Thyroid gland (tissue), 4 donors: ENCODE results near the gene GAPT. TPM values are rescaled to one million over a fixed set of nuclear protein-coding genes. Genes with fewer than 3 reads are reported as not detected.

ENCODE experiments used
- DNase-seq, 2 donors: peaks; one replicate each; pipeline ENCODE4 v3.0.0-alpha.2; 2019
- H3K27ac ChIP-seq, 3 donors: fragments of 200-600 bp; sonication (generic); 1 replicate in 2 of 3; 2 replicates in 1 of 3; pipeline ENCODE4 v1.5.1; 2016 to 2019; ENCODE audit warnings: mild to moderate bottlenecking in 1 of 3, moderate library complexity in 1 of 3
- H3K27me3 ChIP-seq: fragments of 200-600 bp; sonication (generic); one replicate; pipeline ENCODE4 v1.5.1; 2019
- H3K36me3 ChIP-seq, 2 donors: fragments of 200-600 bp; sonication (generic); one replicate each; pipeline ENCODE4 v1.5.1; 2016 to 2019
- H3K4me1 ChIP-seq, 2 donors: fragments of 200-600 bp; sonication (generic); one replicate each; pipeline ENCODE4 v1.5.1; 2017 to 2019
- H3K4me3 ChIP-seq, 3 donors: fragments of 200-600 bp; sonication (generic); replicated peaks in 1 of 3; 1 replicate in 2 of 3; 2 replicates in 1 of 3; pipeline ENCODE4 v1.5.1; 2016; ENCODE audit warnings: mild to moderate bottlenecking in 1 of 3
- H3K9me3 ChIP-seq: fragments of 200-600 bp; sonication (generic); one replicate; pipeline ENCODE4 v1.5.1; 2017
- POLR2A ChIP-seq, 2 donors: fragments of 450-650 bp; IDR thresholded peaks; one replicate each; pipeline ENCODE4 v1.6.1; 2017; ENCODE audit warnings: antibody characterized with exemption in 2 of 2, mild to moderate bottlenecking in 2 of 2, moderate library complexity in 1 of 2
- WGBS, 2 donors: methylation state at CpG; one replicate each; pipeline ENCODE4 v1.1.5; 2017; 5-methylcytosine and 5-hydroxymethylcytosine counted together
- intact Hi-C: fragments of 100-400 bp; cut with DNase I; formaldehyde crosslinking; loops from one replicate; pipeline ENCODE4 v1.15.1; 2023
- total RNA-seq, 4 donors: library from RNA; depleted of rRNA; stranded (reverse); fragments of >200 nt; gene quantifications; one replicate each; pipeline ENCODE4 v1.2.3, GENCODE V29; 2016
- TF ChIP-seq, protein P1 (sequence below), 6 experiments: fragments of 200-600 bp in 3 of 6; fragments of 450-650 bp in 3 of 6; sonication (generic) in 3 of 6; IDR thresholded peaks; one replicate each; pipeline ENCODE4 v1.5.1; 2016 to 2019; ENCODE audit warnings: antibody characterized with exemption in 6 of 6, mild to moderate bottlenecking in 2 of 6, inconsistent platforms in 1 of 6, moderate library complexity in 1 of 6

GAPT gene
- total RNA-seq, 4 donors from 2014 or later = 0.27 to 0.45 TPM; not detected in 2

DNA sequence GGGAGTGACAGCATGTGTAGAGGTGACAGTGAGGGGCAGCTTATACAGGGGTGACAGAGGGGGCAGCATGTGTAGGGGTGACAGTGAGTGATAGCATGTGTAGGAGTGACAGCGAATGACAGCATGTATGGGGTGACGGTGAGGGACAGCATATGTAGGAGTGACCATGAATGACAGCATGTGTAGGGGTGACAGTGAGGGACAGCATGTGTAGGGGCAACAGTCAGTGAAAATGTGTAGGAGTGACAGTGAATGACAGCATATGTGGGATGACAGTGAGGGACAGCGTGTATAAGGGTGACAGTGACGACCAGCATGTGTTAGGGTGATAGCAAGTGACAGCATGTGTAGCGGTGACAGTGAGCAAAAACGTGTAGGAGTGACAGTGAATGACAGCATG, 9.4 kb upstream of the GAPT start:
- Histone ChIP-seq H3K9me3 (no peaks in the 10 kb centered on the region), H3K27ac (no peak overlapping the region), H3K4me3 (no peak overlapping the region), H3K27me3 (no peaks in the 10 kb centered on the region), H3K4me1 (no peaks in the 10 kb centered on the region), H3K36me3 (no peaks in the 10 kb centered on the region)
- DNase-seq = no peak
- intact Hi-C loops = no loop called here
- TF ChIP-seq POLR2A (IDR thresholded peaks at IDR 0.05) = no peak
- TF ChIP-seq, protein P1, sequence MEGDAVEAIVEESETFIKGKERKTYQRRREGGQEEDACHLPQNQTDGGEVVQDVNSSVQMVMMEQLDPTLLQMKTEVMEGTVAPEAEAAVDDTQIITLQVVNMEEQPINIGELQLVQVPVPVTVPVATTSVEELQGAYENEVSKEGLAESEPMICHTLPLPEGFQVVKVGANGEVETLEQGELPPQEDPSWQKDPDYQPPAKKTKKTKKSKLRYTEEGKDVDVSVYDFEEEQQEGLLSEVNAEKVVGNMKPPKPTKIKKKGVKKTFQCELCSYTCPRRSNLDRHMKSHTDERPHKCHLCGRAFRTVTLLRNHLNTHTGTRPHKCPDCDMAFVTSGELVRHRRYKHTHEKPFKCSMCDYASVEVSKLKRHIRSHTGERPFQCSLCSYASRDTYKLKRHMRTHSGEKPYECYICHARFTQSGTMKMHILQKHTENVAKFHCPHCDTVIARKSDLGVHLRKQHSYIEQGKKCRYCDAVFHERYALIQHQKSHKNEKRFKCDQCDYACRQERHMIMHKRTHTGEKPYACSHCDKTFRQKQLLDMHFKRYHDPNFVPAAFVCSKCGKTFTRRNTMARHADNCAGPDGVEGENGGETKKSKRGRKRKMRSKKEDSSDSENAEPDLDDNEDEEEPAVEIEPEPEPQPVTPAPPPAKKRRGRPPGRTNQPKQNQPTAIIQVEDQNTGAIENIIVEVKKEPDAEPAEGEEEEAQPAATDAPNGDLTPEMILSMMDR (IDR thresholded peaks at IDR 0.05) = no peak
- WGBS, 2 donors = 84 to 87% methylated on average over 6 of the region's 6 CpGs

DNA sequence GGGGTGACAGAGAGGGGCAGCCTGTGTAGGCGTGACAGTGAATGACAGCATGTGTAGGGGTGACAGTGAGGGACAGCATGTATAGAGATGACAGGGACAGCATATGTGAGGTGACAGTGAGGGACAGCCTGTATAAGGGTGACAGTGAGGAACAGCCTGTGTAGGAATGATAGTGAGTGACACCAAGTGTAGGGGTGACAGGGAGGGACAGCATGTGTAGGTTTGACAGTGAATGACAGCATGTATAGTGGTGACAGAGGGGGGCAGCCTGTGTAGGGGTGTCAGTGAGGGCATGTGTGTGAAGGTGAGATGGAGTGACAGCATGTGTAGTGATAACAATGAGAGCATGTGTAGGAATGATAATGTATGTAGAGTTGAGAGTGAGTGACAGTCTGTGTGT, 8.7 kb upstream of the GAPT start:
- Histone ChIP-seq H3K36me3 (no peaks in the 10 kb centered on the region), H3K4me1 (no peaks in the 10 kb centered on the region), H3K27me3 (no peaks in the 10 kb centered on the region), H3K4me3 (no peak overlapping the region), H3K27ac (no peak overlapping the region), H3K9me3 (no peaks in the 10 kb centered on the region)
- 82 to 92% methylated on average over 1 of the region's 1 CpG for WGBS, 2 donors
- DNase-seq = no peak
- TF ChIP-seq, protein P1 (IDR thresholded peaks at IDR 0.05) = no peak
- no peak for TF ChIP-seq POLR2A (IDR thresholded peaks at IDR 0.05)
- intact Hi-C loops = no loop called here

DNA sequence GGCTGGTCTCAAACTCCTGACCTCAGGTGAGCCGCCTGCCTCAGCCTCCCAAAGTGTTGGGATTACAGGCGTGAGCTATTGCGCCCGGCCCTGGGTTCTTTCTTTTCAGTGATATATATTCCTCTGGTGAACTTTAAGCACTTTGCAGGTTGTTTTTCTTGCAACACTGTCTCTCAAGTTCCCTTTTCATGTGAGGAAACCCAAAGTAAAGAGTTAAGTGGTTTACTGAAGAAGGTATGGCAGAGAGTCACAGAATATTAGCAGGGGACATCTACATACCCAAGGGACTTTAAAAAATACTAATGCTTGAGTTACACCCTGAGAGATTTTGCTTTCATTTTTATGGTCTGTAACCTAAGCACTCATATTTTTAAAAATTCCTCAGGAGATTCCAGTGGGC, 6.7 kb upstream of the GAPT start:
- no peak for TF ChIP-seq POLR2A (IDR thresholded peaks at IDR 0.05)
- TF ChIP-seq, protein P1 (IDR thresholded peaks at IDR 0.05) = no peak
- Histone ChIP-seq H3K9me3 (no peaks in the 10 kb centered on the region), H3K27me3 (no peaks in the 10 kb centered on the region), H3K4me1 (no peaks in the 10 kb centered on the region), H3K27ac (no peak overlapping the region), H3K36me3 (no peaks in the 10 kb centered on the region), H3K4me3 (no peak overlapping the region)
- DNase-seq = no peak
- 68 to 78% methylated on average over 4 of the region's 4 CpGs for WGBS, 2 donors
- intact Hi-C loops = no loop called here

DNA sequence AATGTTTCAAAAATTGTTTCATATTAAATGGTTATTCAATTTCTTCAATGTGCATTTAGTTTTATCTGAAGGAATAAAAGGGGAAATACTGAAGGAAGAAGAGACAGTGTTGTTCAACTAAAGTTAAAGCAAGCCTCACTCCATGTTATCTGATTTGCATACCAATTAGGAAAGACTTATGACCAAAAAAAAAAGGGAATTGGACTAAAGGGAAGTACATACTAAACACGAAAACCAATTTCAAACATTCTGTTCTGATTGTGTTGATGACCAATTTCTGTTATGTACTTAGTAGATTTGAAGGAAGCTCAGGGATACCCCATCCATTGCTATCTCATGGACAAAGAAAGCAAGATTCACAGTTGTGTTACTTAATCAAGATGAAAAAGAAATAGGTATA, 4.9 kb upstream of the GAPT start:
- intact Hi-C loops = no loop called here
- 76 to 77% methylated on average over 1 of the region's 1 CpG for WGBS, 2 donors
- DNase-seq = no peak
- H3K27ac ChIP-seq = no peak overlapping the region
- no peak overlapping the region for H3K4me3 ChIP-seq
- no peak for TF ChIP-seq POLR2A (IDR thresholded peaks at IDR 0.05)
- TF ChIP-seq, protein P1 (IDR thresholded peaks at IDR 0.05) = no peak
- no peaks in the 10 kb centered on the region for H3K9me3 ChIP-seq
- H3K4me1 ChIP-seq = no peaks in the 10 kb centered on the region
- no peaks in the 10 kb centered on the region for H3K27me3 ChIP-seq
- no peaks in the 10 kb centered on the region for H3K36me3 ChIP-seq

DNA sequence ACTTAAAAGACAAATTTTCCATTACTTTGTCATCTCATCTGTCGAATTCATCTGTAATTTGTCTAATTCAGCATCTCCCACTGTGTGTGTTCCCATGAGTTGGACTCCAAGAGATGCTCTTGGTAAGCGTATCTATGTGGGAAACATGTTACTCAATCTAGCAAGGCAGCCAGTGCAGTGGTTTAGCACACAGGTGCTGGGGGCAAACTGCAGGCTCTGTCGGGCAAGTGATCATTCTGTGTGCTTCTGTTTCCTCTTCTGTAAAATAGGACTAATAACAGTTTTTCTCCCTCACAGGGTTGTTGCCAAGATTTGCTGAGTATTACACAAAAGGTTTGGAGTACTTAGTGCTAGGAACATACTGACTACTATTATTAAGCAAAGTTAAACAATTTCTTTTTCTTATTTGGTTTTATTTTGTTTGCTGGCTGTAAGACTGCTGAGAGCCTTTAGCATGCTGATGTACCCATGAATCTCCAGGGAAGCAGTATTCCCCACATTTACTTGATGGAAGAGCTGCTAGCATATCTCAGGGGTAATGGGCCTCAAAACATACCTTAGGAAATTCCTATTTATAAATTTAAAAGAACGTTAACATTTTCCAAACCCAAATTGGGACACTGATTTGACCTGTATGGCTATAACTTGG, 709 bp upstream of the GAPT start:
- no peak for TF ChIP-seq POLR2A (IDR thresholded peaks at IDR 0.05)
- TF ChIP-seq, protein P1 (IDR thresholded peaks at IDR 0.05) = no peak
- no peaks in the 10 kb centered on the region for H3K27me3 ChIP-seq
- no peaks in the 10 kb centered on the region for H3K9me3 ChIP-seq
- 66 to 73% methylated on average over 4 of the region's 4 CpGs for WGBS, 2 donors
- H3K27ac ChIP-seq = no peak overlapping the region
- no peak overlapping the region for H3K4me3 ChIP-seq
- H3K36me3 ChIP-seq = no peaks in the 10 kb centered on the region
- intact Hi-C loops = loop anchor here (10.0 kb wide), 1 partner anchor 354 kb away; no protein-coding TSS in a partner anchor
- no peak for DNase-seq
- no peaks in the 10 kb centered on the region for H3K4me1 ChIP-seq
